Kidney epithelial cell (primary cell): Measurements from ENCODE around the gene FABP3. TPM values are rescaled to one million over a fixed set of nuclear protein-coding genes. Genes with fewer than 3 reads are reported as not detected.

Experiments used
- DNase-seq: peaks from one replicate; pipeline ENCODE4 v3.0.0-alpha.2; 2010; ENCODE audit warnings: low read depth
- H3K27me3 ChIP-seq: 2 replicates; pipeline ENCODE4 v1.6.0; 2011; ENCODE audit warnings: low read length; ENCODE audit not compliant: control insufficient read depth, insufficient read depth
- H3K36me3 ChIP-seq: 2 replicates; pipeline ENCODE4 v1.5.1; 2011; ENCODE audit warnings: low read length; ENCODE audit not compliant: control insufficient read depth, insufficient read depth
- H3K4me3 ChIP-seq: 2 replicates; pipeline ENCODE4 v1.5.1; 2011; ENCODE audit warnings: low read depth, mild to moderate bottlenecking, control low read depth, low read length
- CTCF ChIP-seq: IDR thresholded peaks from 2 replicates; pipeline ENCODE4 v1.5.1; 2011; ENCODE audit warnings: mild to moderate bottlenecking, moderate library complexity, low read length, control low read depth, inconsistent platforms; ENCODE audit not compliant: insufficient read depth, poor library complexity, severe bottlenecking
- total RNA-seq: library from RNA; depleted of rRNA; stranded (reverse); fragments of >200 nt; gene quantifications from 2 replicates; pipeline ENCODE4 v1.2.3, GENCODE V29; 2015

The FABP3 gene
- total RNA-seq: 2.1 and 9.1 TPM in 2 replicates

- TF ChIP-seq CTCF: no peak
- peak within 1 kb of the TSS; percentile 3 for H3K4me3 ChIP-seq
- no peaks in the 10 kb centered on the region for H3K27me3 ChIP-seq
- DNase-seq: no peak
- no peaks in the 10 kb centered on the region for H3K36me3 ChIP-seq
These were observed at the start of gene FABP3 for GRCh38 chr1:31373056-31373896. TSS of gene FABP3 (minus strand) at chr1:31373076. CDS start at chr1:31373014, 62 bp downstream.

- DNase-seq: no peak
- no peak overlapping the region for H3K4me3 ChIP-seq
- peak; percentile 58 for TF ChIP-seq CTCF
- no peaks in the 10 kb centered on the region for H3K27me3 ChIP-seq
- H3K36me3 ChIP-seq: no peaks in the 10 kb centered on the region
These were observed 48.6 kb upstream of the FABP3 start for GRCh38 chr1:31421371-31422040.

GRCh38 chr1:31420716-31421115 is 47.8 kb upstream of the FABP3 start:
- TF ChIP-seq CTCF: no peak
- DNase-seq: no peak
- H3K27me3 ChIP-seq: no peaks in the 10 kb centered on the region

GRCh38 chr1:31418626-31419323 is 45.9 kb upstream of the FABP3 start:
- H3K27me3 ChIP-seq: no peaks in the 10 kb centered on the region
- no peak for TF ChIP-seq CTCF
- no peak overlapping the region for H3K4me3 ChIP-seq
- H3K36me3 ChIP-seq: no peaks in the 10 kb centered on the region
- DNase-seq: no peak

More at GRCh38 chr1:31420716-31421115, 47.8 kb upstream of the FABP3 start:
- no peaks in the 10 kb centered on the region for H3K36me3 ChIP-seq
- no peak overlapping the region for H3K4me3 ChIP-seq

- no peak for DNase-seq
- Histone ChIP-seq H3K36me3 (no peaks in the 10 kb centered on the region), H3K27me3 (no peaks in the 10 kb centered on the region), H3K4me3 (no peak overlapping the region)
- no peak for TF ChIP-seq CTCF
These were observed 44.3 kb upstream of the FABP3 start for GRCh38 chr1:31417148-31417547.
